HG03097 (cell line): ENCODE measurements around the gene SNRPE.
"Not testable (repeated sequence)": the region's sequence is repeated elsewhere in the genome, so short reads cannot be mapped to it uniquely, and the experiment has no call there.

Experiments
- ATAC-seq: cut with Tn5 transposase; IDR thresholded peaks from one replicate; pipeline ENCODE4 v1.9.1; 2021; ENCODE audit not compliant: unreplicated experiment, low FRiP score

The SNRPE gene

GRCh38 chr1:203861379-203862184, at the start of gene SNRPE:
TSS of gene SNRPE (plus strand) at chr1:203861599. CDS start at chr1:203861660, 61 bp downstream.
- peak; percentile 98 for ATAC-seq

GRCh38 chr1:203813581-203814341, 47.6 kb upstream of the SNRPE start:
- no peak for ATAC-seq

- ATAC-seq: no peak
Measured at GRCh38 chr1:203818399-203818798, 43.0 kb upstream of the SNRPE start.

GRCh38 chr1:203823306-203823705, 38.1 kb upstream of the SNRPE start:
- no peak for ATAC-seq

DNA sequence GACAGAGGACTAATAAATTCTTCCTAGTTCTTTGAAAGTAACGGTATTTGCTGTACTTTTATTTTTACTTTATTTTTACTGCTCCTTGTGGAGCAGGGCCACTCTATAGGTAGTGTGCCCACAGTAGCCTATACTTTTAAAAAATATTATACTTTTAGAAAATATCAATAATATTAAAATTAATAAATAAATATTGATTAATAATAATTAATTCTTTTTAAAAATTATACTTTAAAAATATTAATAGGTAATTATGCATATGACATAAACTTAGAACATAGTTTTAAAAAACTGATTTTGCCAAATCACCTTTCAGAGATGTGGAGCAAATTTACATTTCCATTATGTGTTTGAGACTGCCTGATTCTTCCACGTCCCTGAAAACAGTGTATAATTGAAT, 35.2 kb upstream of the SNRPE start:
- ATAC-seq: no peak

- ATAC-seq: no peak
Measured at GRCh38 chr1:203828002-203828401, 33.4 kb upstream of the SNRPE start.

DNA sequence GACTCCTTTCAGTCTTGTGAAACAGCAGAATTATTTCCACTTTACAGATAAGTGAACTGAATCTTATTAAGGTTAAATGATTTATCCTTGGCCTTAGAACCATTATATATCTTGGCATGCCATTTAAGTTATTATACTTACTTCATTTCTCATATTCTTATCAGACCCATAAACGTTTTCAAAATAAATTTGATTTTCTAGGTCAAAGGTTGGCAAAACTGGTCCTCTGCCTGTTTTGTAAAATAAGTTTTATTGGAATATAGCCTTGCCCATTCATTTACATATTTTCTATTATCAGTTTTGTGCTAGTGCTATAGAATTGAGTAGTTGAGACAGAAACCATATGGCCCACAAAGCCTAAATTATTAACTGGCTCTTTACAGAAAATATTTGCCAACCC, 32.9 kb upstream of the SNRPE start:
- ATAC-seq: no peak

DNA sequence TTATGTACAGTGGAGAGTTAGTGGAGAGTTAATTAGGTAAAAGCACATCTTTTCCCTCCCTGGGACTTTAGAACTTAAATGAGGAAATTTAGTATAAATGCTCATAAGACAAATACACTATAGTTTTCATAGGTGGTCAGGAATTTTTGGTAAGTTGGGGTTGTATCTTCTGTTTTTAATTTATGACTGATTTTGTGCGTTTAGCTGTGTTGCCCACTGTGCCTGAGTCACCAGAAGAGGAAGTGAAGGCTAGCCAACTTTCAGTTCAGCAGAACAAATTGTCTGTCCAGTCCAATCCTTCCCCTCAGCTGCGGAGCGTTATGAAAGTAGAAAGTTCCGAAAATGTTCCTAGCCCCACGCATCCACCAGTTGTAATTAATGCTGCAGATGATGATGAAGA, 32.2 kb upstream of the SNRPE start:
- not testable (repeated sequence) for ATAC-seq

- no peak for ATAC-seq
Measured at GRCh38 chr1:203835476-203835875, 25.9 kb upstream of the SNRPE start.

DNA sequence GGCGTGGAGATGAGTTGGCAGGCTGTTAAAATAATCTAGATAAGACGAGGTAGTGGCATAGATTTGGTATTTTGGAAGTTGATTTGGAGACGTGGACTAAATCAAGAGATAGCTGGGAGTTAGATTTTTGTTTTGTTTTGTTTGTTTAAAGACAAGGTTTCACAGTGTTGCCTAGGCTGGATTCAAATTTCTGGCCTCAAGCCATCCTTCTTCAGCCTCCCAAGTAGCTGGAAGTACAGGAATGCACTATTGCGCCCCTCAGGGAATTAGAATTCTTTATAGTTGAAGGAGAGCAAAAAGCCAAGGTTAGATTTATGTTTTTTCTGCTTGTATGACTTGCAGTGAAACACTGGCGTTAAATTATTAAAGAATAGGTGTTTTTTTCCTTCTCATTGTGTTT, 22.3 kb upstream of the SNRPE start:
- ATAC-seq: no peak

DNA sequence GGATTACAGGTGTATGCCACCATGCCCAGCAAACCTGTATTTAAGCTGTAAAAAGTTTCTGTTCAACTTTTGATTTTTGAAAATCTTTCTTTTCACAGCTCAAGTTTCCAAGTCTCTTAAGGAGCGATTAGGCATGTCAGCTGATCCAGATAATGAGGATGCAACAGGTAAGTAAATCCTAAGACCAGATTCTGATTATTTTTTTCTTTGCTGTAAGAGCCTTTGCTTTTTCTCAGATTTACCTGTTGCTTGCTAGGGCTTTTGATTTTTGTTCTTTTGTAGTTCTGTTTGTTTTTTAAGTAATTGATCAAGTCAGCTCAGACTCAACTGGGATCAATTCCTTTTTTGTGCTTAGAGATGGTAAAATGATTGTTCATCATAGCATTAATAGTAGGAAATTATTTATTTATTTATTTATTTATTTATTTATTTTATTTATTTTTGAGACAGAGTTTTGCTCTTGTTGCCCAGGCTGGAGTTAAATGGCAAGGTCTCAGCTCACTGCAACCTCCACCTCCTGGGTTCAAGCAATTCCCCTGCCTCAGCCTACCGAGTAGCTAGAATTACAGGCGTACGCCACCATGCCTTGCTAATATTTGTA, 21.1 kb upstream of the SNRPE start:
- no peak for ATAC-seq

DNA sequence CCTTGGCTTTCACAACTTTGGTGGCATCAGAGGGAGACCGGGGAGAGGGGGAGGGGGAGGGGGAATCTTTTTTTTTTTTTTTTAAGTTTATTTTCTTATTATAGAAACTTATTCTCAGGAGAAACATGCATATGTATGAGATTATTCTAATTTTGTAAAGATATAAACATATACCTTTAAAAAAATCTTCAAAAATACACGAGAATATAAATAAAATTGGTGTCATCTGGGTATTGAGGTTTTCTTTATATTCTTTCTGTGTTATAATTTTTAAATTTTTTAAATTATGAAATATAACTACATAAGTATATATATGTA, 18.9 kb upstream of the SNRPE start:
- no peak for ATAC-seq

GRCh38 chr1:203843435-203843834, 18.0 kb upstream of the SNRPE start:
- no peak for ATAC-seq

DNA sequence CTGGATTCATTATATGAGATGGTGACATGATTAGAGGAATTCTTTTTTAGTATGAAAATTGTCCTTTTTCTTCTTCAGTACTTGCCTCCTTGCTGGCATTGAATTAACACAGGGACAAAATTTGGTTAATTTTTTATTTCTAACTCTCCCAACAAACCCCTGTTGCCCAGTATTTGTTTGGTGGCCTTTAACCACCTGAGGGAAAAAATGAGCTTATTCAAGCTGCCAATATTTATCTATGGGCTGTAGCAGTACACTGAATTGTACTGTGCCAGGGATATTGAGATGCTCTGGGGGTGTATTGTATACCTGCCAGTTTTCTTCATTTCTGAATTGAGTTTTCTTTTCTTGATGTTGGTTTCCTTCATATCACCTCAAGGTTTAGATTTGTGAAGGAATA, 8.3 kb upstream of the SNRPE start:
- ATAC-seq: not testable (repeated sequence)

DNA sequence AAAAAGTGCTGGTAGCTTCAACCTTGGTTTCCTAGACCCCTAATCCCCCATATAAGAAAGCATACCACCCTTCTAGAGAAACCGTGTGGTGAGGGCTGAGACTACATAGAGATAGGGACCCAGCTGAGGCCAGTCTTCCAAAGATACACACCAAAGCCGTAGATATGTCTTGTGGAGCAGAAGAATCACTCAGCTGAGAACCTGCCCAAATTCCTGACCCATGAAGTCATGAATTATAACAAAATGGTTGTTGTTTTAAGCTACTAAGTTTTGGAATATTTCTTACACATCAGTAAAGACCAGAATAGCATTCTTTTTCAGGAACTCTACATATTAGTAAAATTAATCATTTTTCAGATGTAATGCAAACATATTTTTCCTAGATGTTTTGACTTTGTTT, 3.3 kb upstream of the SNRPE start:
- ATAC-seq: no peak

GRCh38 chr1:203858975-203859374, 2.4 kb upstream of the SNRPE start:
- no peak for ATAC-seq

GRCh38 chr1:203860396-203861025, 888 bp upstream of the SNRPE start:
- ATAC-seq: no peak

- no peak for ATAC-seq
Measured at GRCh38 chr1:203867802-203868201, 6.4 kb downstream of the SNRPE start.

DNA sequence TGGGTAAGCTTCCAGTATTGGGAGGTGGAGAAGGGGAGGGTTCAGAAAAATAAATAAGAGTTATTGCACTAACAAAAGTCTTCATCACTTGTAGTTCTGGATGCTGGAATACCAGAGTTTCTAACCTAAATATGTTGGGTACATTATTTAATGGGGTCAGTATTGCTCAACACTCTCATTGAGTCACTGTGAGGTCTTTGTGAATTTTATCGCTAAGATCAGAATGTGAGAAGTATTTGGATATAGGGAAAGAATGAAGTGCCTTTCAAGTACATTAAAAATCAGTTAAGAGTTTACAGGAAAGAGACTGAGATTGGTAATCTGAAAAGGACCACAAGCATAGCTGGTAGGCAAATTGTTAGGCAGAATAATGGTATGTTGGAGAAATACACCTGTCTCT, 8.8 kb downstream of the SNRPE start:
- ATAC-seq: no peak

DNA sequence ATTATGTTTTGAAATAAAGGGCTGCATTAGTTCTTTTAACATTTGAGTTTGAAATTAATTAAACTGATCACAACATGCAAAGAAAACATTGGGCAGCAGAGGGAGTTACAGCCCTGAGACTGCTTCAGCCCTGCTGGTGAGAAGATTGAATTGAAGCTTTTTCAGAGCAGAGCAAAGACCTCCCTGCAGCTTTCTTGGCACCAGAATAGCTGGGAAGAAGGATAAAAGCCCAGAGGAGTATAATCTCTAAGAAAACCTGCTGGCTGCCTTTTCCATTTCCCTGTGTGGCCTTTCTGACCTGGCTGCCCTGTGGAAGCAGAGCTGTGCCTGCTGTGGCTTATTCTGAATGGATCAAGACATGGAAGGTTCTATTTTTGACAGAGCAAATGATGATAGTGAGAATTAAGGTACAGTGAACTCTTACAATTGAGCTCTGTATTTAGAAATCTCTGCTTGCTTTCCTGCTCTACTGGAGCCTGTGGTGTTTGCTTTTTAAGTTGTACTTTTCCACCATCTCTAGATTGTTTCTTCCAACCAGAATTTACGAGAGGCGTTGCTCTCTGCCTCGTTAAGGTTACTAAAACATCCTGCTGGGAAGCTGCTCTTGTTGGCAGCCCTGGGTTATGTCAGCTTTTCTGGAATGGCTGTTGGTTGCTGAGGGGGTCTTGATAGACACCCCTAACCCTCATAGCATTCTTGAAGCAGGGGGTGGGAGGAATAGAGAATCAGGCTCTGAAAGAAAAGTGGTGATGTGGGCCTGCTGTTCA, 9.9 kb downstream of the SNRPE start:
- ATAC-seq: no peak

DNA sequence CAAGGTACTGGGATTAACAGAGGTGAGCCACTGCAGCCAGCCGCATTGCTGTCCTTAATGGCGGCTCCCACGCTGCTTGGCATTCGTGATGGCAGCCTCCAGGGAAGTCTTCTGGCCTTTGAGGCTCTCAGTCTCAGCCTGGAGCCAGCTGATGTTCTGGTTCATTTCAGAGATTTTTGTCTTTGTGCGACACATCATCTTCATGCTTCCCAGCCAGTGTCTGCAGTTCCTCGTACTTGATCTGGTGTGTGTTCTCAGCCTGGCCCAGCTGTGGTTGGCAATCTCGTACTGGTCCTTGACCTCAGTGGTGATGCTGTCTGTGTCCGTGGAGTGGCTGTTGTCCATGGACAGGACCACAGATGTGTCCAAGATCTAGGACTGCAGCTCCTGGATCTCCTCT, 11.7 kb downstream of the SNRPE start:
- no peak for ATAC-seq
